Brain microvascular endothelial cell (primary cell): ENCODE results near the gene CIZ1.

Experiments
- DNase-seq: peaks from one replicate; pipeline ENCODE4 v3.0.0-alpha.2; 2020
- H3K27ac ChIP-seq: fragments of 250-450 bp; sonication (Bioruptor Pico); 2 replicates; pipeline ENCODE4 v1.5.1; 2020; ENCODE audit warnings: mild to moderate bottlenecking, moderate library complexity
- H3K27me3 ChIP-seq: fragments of 250-450 bp; sonication (Bioruptor Pico); replicated peaks from 2 replicates; pipeline ENCODE4 v1.5.1; 2020; ENCODE audit warnings: mild to moderate bottlenecking
- H3K36me3 ChIP-seq: fragments of 250-450 bp; sonication (Bioruptor Pico); replicated peaks from 2 replicates; pipeline ENCODE4 v1.5.1; 2020; ENCODE audit warnings: mild to moderate bottlenecking
- H3K4me3 ChIP-seq: 2 replicates; pipeline ENCODE4 v1.5.1; 2011; ENCODE audit warnings: low read depth, mild to moderate bottlenecking, control low read depth, low read length, moderate library complexity
- in situ Hi-C: cut with HindIII; loops from 2 replicates; pipeline ENCODE4 v1.10.0; 2017; ENCODE audit warnings: low sequenced_read_pairs, low pct_ligation_motif_present
- TF ChIP-seq, protein P1 (sequence below): IDR thresholded peaks from 2 replicates; pipeline ENCODE4 v1.5.1; 2011; ENCODE audit warnings: low read depth, mild to moderate bottlenecking, moderate library complexity, low read length, control low read depth, inconsistent platforms; ENCODE audit errors: missing control alignments

CIZ1 gene

DNA sequence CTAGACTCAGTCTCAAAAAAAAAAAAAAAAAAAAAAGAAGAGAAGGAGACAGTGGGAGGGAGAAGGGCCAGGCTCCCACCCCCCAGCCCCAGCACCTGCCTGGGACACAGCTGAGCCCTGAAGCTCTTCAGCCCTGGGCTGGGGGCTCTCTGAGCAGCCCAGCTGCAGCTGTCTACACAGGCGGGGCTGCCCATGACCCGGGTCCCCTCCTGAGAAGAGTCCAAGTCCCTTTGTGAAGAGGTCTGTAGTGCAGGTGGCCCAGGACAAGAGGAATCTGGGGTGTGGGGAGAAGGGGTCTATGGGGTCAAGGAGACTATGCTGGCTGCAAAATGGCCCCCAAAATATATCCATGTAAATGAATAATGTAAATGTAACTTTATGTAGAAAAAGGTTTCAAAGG lies 48.8 kb downstream of the CIZ1 start:
- DNase-seq = no peak
- Histone ChIP-seq H3K4me3 (no peak overlapping the region), H3K27me3 (no peaks in the 10 kb centered on the region), H3K27ac (no peak overlapping the region), H3K36me3 (no peaks in the 10 kb centered on the region)
- in situ Hi-C loops = no loop called here
- TF ChIP-seq, protein P1, sequence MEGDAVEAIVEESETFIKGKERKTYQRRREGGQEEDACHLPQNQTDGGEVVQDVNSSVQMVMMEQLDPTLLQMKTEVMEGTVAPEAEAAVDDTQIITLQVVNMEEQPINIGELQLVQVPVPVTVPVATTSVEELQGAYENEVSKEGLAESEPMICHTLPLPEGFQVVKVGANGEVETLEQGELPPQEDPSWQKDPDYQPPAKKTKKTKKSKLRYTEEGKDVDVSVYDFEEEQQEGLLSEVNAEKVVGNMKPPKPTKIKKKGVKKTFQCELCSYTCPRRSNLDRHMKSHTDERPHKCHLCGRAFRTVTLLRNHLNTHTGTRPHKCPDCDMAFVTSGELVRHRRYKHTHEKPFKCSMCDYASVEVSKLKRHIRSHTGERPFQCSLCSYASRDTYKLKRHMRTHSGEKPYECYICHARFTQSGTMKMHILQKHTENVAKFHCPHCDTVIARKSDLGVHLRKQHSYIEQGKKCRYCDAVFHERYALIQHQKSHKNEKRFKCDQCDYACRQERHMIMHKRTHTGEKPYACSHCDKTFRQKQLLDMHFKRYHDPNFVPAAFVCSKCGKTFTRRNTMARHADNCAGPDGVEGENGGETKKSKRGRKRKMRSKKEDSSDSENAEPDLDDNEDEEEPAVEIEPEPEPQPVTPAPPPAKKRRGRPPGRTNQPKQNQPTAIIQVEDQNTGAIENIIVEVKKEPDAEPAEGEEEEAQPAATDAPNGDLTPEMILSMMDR = no peak

DNA sequence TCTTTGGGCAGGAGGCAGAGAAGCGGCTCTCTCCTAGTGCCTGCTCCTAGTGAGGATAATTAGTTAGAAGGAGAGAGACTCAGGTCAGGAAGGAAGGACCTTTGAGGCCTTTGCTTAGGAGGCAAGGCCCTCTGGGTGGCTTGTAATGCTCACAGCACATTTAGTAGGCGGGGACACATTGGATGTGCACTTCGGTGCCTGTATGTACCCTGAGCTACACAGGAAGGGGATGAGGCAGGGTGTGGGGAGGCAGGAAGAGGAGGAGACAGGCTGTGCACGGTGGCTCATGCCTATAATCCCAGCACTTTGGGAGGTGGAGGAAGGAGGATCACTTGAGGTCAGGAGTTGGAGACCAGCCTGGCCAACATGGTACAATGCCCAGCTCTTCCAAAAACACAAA lies 49.3 kb downstream of the CIZ1 start:
- no peaks in the 10 kb centered on the region for H3K36me3 ChIP-seq
- H3K4me3 ChIP-seq = no peak overlapping the region
- TF ChIP-seq, protein P1 = no peak
- DNase-seq = no peak
- H3K27ac ChIP-seq = no peak overlapping the region
- in situ Hi-C loops = no loop called here
- H3K27me3 ChIP-seq = no peaks in the 10 kb centered on the region

DNA sequence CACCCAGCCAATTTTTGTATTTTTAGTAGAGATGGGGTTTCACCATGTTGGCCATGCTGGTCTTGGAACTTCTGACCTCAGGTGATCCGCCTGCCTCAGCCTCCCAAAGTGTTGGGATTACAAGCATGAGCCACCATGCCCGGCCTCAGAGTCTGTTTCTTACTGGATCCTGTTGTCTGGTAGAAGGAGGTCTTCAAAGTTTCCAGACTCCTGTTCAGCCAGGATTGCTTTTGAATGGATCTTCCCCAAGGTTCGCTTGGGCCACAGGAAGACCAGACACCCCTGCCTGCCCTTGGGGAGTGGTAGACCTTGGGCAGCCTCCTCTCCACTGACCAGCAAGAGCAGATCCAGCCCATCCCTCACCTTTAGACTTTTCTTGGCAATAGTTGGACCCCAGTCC lies 49.8 kb downstream of the CIZ1 start:
- Histone ChIP-seq H3K27me3 (no peaks in the 10 kb centered on the region), H3K4me3 (no peak overlapping the region), H3K36me3 (no peaks in the 10 kb centered on the region), H3K27ac (no peak overlapping the region)
- no peak for DNase-seq
- TF ChIP-seq, protein P1 = no peak
- in situ Hi-C loops = no loop called here

DNA sequence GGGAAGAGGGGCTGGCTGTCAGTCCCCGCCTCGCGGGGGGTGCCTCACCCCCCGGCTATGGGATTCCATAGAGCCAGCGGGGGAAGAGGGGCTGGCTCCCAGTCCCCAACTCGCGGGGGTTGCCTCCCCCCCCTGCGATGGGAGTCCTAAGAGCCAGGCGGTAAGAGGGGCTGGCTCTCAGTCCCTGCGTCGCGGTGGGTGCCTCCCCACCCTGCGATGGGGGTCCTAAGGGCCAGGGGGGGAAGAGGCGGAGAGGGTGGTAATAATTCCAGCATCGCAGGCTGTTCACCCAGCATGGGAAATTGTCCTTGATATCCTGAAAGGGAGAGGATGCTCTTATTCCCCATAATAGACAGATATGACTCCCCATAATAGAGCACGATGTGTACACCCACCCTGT lies 51.8 kb downstream of the CIZ1 start:
- H3K27ac ChIP-seq = no peak overlapping the region
- H3K27me3 ChIP-seq = no peaks in the 10 kb centered on the region
- no peak overlapping the region for H3K4me3 ChIP-seq
- DNase-seq = no peak
- TF ChIP-seq, protein P1 = no peak
- H3K36me3 ChIP-seq = no peaks in the 10 kb centered on the region
- in situ Hi-C loops = no loop called here

DNA sequence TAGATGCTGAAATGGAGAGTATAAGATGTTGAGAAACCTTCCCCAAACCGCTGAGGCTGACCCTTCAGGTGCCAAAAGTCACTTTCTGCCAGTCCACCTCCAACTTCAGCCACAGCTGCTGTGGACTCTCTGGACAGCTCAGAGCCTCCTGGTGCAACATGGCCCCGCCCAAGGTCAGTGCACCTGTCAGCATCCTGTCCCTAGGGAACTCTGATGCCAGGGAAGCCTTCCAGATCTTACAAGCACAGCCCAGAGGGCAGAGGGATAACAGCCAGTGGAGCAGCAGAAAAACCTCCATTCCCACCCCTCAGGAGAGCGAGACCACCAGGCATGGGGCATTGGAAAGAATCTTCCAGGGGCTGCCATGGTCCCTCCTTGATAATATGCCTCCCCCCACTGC lies 53.4 kb downstream of the CIZ1 start:
- Histone ChIP-seq H3K27me3 (peaks cover 2% of the 10 kb centered on the region), H3K4me3 (no peak overlapping the region), H3K36me3 (no peaks in the 10 kb centered on the region), H3K27ac (no peak overlapping the region)
- in situ Hi-C loops = no loop called here
- TF ChIP-seq, protein P1 = no peak
- DNase-seq = no peak
